Type B pancreatic cell (in vitro differentiated cells): Measurements from ENCODE around the gene PDE1A. TPM values are rescaled to one million over a fixed set of nuclear protein-coding genes. Genes with fewer than 3 reads are reported as not detected.
"Not testable (repeated sequence)": the region's sequence is repeated elsewhere in the genome, so short reads cannot be mapped to it uniquely, and the experiment has no call there.

Experiments used
- DNase-seq: peaks from one replicate; pipeline ENCODE4 v3.0.0; 2021; ENCODE audit warnings: mixed read lengths; ENCODE audit not compliant: unreplicated experiment; ENCODE audit errors: extremely low spot score
- H3K27ac Mint-ChIP-seq: 2 replicates; pipeline ENCODE4 v1.8.0; 2021; ENCODE audit warnings: mild to moderate bottlenecking, mixed read lengths
- H3K27me3 Mint-ChIP-seq: 2 replicates; pipeline ENCODE4 v1.8.0; 2021; ENCODE audit warnings: mixed read lengths
- H3K36me3 Mint-ChIP-seq: 2 replicates; pipeline ENCODE4 v1.8.0; 2021; ENCODE audit warnings: mixed read lengths
- H3K4me1 Mint-ChIP-seq: one replicate; pipeline ENCODE4 v1.8.0; 2021; ENCODE audit warnings: mixed read lengths; ENCODE audit not compliant: unreplicated experiment
- H3K4me3 Mint-ChIP-seq: 2 replicates; pipeline ENCODE4 v1.8.0; 2021; ENCODE audit warnings: mild to moderate bottlenecking, mixed read lengths
- H3K9me3 Mint-ChIP-seq: 2 replicates; pipeline ENCODE4 v1.8.0; 2021; ENCODE audit warnings: mixed read lengths
- total RNA-seq: library from RNA; stranded (reverse); gene quantifications from 2 replicates; pipeline ENCODE4 v1.2.1, GENCODE V29; 2021; ENCODE audit warnings: low replicate concordance
- TF ChIP-seq, protein P1 (sequence below): fragments of 200-600 bp; sonication (generic); conservative IDR thresholded peaks from 2 replicates; pipeline ENCODE4 v1.5.0; 2021; ENCODE audit warnings: antibody characterized with exemption, mild to moderate bottlenecking

The PDE1A gene
- total RNA-seq, 1 donor from 2014 or later = 3.6 TPM

GRCh38 chr2:182281276-182281675 lies 145.6 kb downstream of the PDE1A start:
- TF ChIP-seq, protein P1, sequence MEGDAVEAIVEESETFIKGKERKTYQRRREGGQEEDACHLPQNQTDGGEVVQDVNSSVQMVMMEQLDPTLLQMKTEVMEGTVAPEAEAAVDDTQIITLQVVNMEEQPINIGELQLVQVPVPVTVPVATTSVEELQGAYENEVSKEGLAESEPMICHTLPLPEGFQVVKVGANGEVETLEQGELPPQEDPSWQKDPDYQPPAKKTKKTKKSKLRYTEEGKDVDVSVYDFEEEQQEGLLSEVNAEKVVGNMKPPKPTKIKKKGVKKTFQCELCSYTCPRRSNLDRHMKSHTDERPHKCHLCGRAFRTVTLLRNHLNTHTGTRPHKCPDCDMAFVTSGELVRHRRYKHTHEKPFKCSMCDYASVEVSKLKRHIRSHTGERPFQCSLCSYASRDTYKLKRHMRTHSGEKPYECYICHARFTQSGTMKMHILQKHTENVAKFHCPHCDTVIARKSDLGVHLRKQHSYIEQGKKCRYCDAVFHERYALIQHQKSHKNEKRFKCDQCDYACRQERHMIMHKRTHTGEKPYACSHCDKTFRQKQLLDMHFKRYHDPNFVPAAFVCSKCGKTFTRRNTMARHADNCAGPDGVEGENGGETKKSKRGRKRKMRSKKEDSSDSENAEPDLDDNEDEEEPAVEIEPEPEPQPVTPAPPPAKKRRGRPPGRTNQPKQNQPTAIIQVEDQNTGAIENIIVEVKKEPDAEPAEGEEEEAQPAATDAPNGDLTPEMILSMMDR = no peak
- H3K4me3 Mint-ChIP-seq = no peak overlapping the region

GRCh38 chr2:182280118-182280517 lies 146.7 kb downstream of the PDE1A start:
- Mint-ChIP-seq H3K4me1 (no peaks in the 10 kb centered on the region), H3K36me3 (no peaks in the 10 kb centered on the region), H3K4me3 (no peak overlapping the region), H3K9me3 (peaks cover 13% of the 10 kb centered on the region), H3K27ac (no peak overlapping the region), H3K27me3 (no peaks in the 10 kb centered on the region)
- DNase-seq = no peak
- TF ChIP-seq, protein P1 = no peak

More at GRCh38 chr2:182281276-182281675, 145.6 kb downstream of the PDE1A start:
- Mint-ChIP-seq H3K4me1 (no peaks in the 10 kb centered on the region), H3K36me3 (no peaks in the 10 kb centered on the region), H3K27me3 (no peaks in the 10 kb centered on the region), H3K27ac (no peak overlapping the region), H3K9me3 (peaks cover 9% of the 10 kb centered on the region)
- DNase-seq = no peak

- H3K9me3 Mint-ChIP-seq = peaks cover 13% of the 10 kb centered on the region
- not testable (repeated sequence) for H3K27ac Mint-ChIP-seq, H3K4me1 Mint-ChIP-seq, H3K36me3 Mint-ChIP-seq, DNase-seq, H3K27me3 Mint-ChIP-seq, H3K4me3 Mint-ChIP-seq
Measured at GRCh38 chr2:182276662-182277061, 150.2 kb downstream of the PDE1A start.

- Mint-ChIP-seq H3K9me3 (no peaks in the 10 kb centered on the region), H3K4me1 (no peaks in the 10 kb centered on the region), H3K4me3 (no peak overlapping the region), H3K36me3 (no peaks in the 10 kb centered on the region), H3K27me3 (no peaks in the 10 kb centered on the region), H3K27ac (no peak overlapping the region)
- TF ChIP-seq, protein P1 = no peak
- no peak for DNase-seq
Measured at GRCh38 chr2:182267971-182268370, 158.9 kb downstream of the PDE1A start.

- Mint-ChIP-seq H3K9me3 (no peaks in the 10 kb centered on the region), H3K27ac (no peak overlapping the region), H3K4me3 (no peak overlapping the region), H3K27me3 (no peaks in the 10 kb centered on the region), H3K36me3 (no peaks in the 10 kb centered on the region), H3K4me1 (no peaks in the 10 kb centered on the region)
- no peak for DNase-seq
- TF ChIP-seq, protein P1 = no peak
Measured at GRCh38 chr2:182266909-182267308, 159.9 kb downstream of the PDE1A start.

GRCh38 chr2:182265718-182266117 lies 161.1 kb downstream of the PDE1A start:
- no peak for DNase-seq
- Mint-ChIP-seq H3K9me3 (no peaks in the 10 kb centered on the region), H3K4me1 (no peaks in the 10 kb centered on the region), H3K27me3 (no peaks in the 10 kb centered on the region), H3K4me3 (no peak overlapping the region), H3K36me3 (no peaks in the 10 kb centered on the region), H3K27ac (no peak overlapping the region)
- TF ChIP-seq, protein P1 = no peak
